ENCODE measurements around the gene UGGT2.

Gene UGGT2

GRCh38 chr13:96032717-96033116, 20.5 kb downstream of the UGGT2 start:
- Histone ChIP-seq H3K4me2 (ENCODE audit: insufficient read depth, low read length, poor library complexity, severe bottlenecking) (no peak overlapping the region), H2BK5ac (ENCODE audit: low read length) (no peak overlapping the region), H3K4me1 (ENCODE audit: control insufficient read depth in 2 of 2, insufficient read depth in 1 of 2, low read depth in 1 of 2, low read length in 2 of 2) (peaks cover 0 to 2% of the 10 kb centered on the region in 2 donors), H2BK15ac (ENCODE audit: low read length) (no peak overlapping the region), H3K79me1 (ENCODE audit: low read depth, low read length) (peaks cover 3% of the 10 kb centered on the region), H3K27me3 (ENCODE audit: control insufficient read depth in 3 of 3, insufficient read depth in 3 of 3, low read depth in 1 of 3, low read length in 3 of 3) (no peaks in the 10 kb centered on the region), H2BK12ac (ENCODE audit: low read length) (no peak overlapping the region), H3K9ac (ENCODE audit: low read depth, low read length, poor library complexity) (no peak overlapping the region), H3K4ac (ENCODE audit: low read length) (no peak overlapping the region), H2AK5ac (ENCODE audit: low read depth, low read length) (no peak overlapping the region), H4K8ac (ENCODE audit: low read depth, low read length) (no peak overlapping the region), H3K36me3 (replicated peaks in 1 of 2; ENCODE audit: control insufficient read depth in 2 of 2, insufficient read depth in 2 of 2, low read length in 2 of 2) (peaks cover 2 to 23% of the 10 kb centered on the region in 2 donors), H3K18ac (ENCODE audit: low read length) (no peak overlapping the region), H2BK120ac (ENCODE audit: low read depth, low read length) (no peak overlapping the region), H2AFZ (ENCODE audit: low read length) (no peak overlapping the region), H3K9me3 (replicated peaks in 1 of 2; ENCODE audit: control insufficient read depth in 2 of 2, insufficient read depth in 1 of 2, low read depth in 1 of 2, low read length in 2 of 2) (no peaks in the 10 kb centered on the region), H3K4me3 (ENCODE audit: low read length in 2 of 2) (no peak overlapping the region), H4K91ac (ENCODE audit: low read depth, low read length, poor library complexity) (no peak overlapping the region), H3K14ac (ENCODE audit: low read length) (no peak overlapping the region), H3K23ac (ENCODE audit: low read depth, low read length, poor library complexity) (no peak overlapping the region), H3K27ac (replicated peaks; ENCODE audit: low read length) (no peak overlapping the region)
- no CpG with 5 or more reads among the region's 2 CpGs for WGBS, 2 donors (ENCODE audit: extremely low coverage in 2 of 2, insufficient read length in 2 of 2, insufficient replicate concordance in 1 of 2)
- DNase-seq (ENCODE audit: low spot score) = no peak

- Histone ChIP-seq H3K9ac (ENCODE audit: low read depth, low read length, poor library complexity) (no peak overlapping the region), H4K8ac (ENCODE audit: low read depth, low read length) (no peak overlapping the region), H3K27me3 (ENCODE audit: control insufficient read depth in 3 of 3, insufficient read depth in 3 of 3, low read depth in 1 of 3, low read length in 3 of 3) (no peaks in the 10 kb centered on the region), H2BK15ac (ENCODE audit: low read length) (no peak overlapping the region), H2BK120ac (ENCODE audit: low read depth, low read length) (no peak overlapping the region), H2BK12ac (ENCODE audit: low read length) (no peak overlapping the region), H4K91ac (ENCODE audit: low read depth, low read length, poor library complexity) (no peak overlapping the region), H3K18ac (ENCODE audit: low read length) (no peak overlapping the region), H3K4me1 (ENCODE audit: control insufficient read depth in 2 of 2, insufficient read depth in 1 of 2, low read depth in 1 of 2, low read length in 2 of 2) (no peaks in the 10 kb centered on the region), H3K14ac (ENCODE audit: low read length) (no peak overlapping the region), H3K79me1 (ENCODE audit: low read depth, low read length) (no peaks in the 10 kb centered on the region), H2BK5ac (ENCODE audit: low read length) (no peak overlapping the region), H2AK5ac (ENCODE audit: low read depth, low read length) (no peak overlapping the region), H2AFZ (ENCODE audit: low read length) (no peak overlapping the region), H3K4ac (ENCODE audit: low read length) (no peak overlapping the region), H3K4me3 (ENCODE audit: low read length in 2 of 2) (no peak overlapping the region), H3K36me3 (replicated peaks in 1 of 2; ENCODE audit: control insufficient read depth in 2 of 2, insufficient read depth in 2 of 2, low read length in 2 of 2) (peaks cover 2 to 36% of the 10 kb centered on the region in 2 donors), H3K4me2 (ENCODE audit: insufficient read depth, low read length, poor library complexity, severe bottlenecking) (no peak overlapping the region), H3K23ac (ENCODE audit: low read depth, low read length, poor library complexity) (no peak overlapping the region), H3K9me3 (replicated peaks in 1 of 2; ENCODE audit: control insufficient read depth in 2 of 2, insufficient read depth in 1 of 2, low read depth in 1 of 2, low read length in 2 of 2) (no peaks in the 10 kb centered on the region), H3K27ac (replicated peaks; ENCODE audit: low read length) (no peak overlapping the region)
- WGBS, 2 donors (ENCODE audit: extremely low coverage in 2 of 2, insufficient read length in 2 of 2, insufficient replicate concordance in 1 of 2) = no CpG with 5 or more reads among the region's 7 CpGs
- no peak for DNase-seq (ENCODE audit: low spot score)
These were observed 24.2 kb downstream of the UGGT2 start for GRCh38 chr13:96029002-96029401.

GRCh38 chr13:96027496-96027895, 25.7 kb downstream of the UGGT2 start:
- Histone ChIP-seq H3K23ac (ENCODE audit: low read depth, low read length, poor library complexity) (no peak overlapping the region), H4K91ac (ENCODE audit: low read depth, low read length, poor library complexity) (no peak overlapping the region), H3K14ac (ENCODE audit: low read length) (no peak overlapping the region), H3K18ac (ENCODE audit: low read length) (no peak overlapping the region), H3K4me3 (ENCODE audit: low read length in 2 of 2) (no peak overlapping the region), H2BK120ac (ENCODE audit: low read depth, low read length) (no peak overlapping the region), H2AFZ (ENCODE audit: low read length) (no peak overlapping the region), H2AK5ac (ENCODE audit: low read depth, low read length) (no peak overlapping the region), H2BK12ac (ENCODE audit: low read length) (no peak overlapping the region), H3K9ac (ENCODE audit: low read depth, low read length, poor library complexity) (no peak overlapping the region), H3K36me3 (replicated peaks in 1 of 2; ENCODE audit: control insufficient read depth in 2 of 2, insufficient read depth in 2 of 2, low read length in 2 of 2) (peaks cover 2 to 49% of the 10 kb centered on the region in 2 donors), H3K9me3 (replicated peaks in 1 of 2; ENCODE audit: control insufficient read depth in 2 of 2, insufficient read depth in 1 of 2, low read depth in 1 of 2, low read length in 2 of 2) (no peaks in the 10 kb centered on the region), H3K27ac (replicated peaks; ENCODE audit: low read length) (no peak overlapping the region), H3K27me3 (ENCODE audit: control insufficient read depth in 3 of 3, insufficient read depth in 3 of 3, low read depth in 1 of 3, low read length in 3 of 3) (no peaks in the 10 kb centered on the region), H2BK5ac (ENCODE audit: low read length) (no peak overlapping the region), H3K4me1 (ENCODE audit: control insufficient read depth in 2 of 2, insufficient read depth in 1 of 2, low read depth in 1 of 2, low read length in 2 of 2) (no peaks in the 10 kb centered on the region), H3K79me1 (ENCODE audit: low read depth, low read length) (no peaks in the 10 kb centered on the region), H2BK15ac (ENCODE audit: low read length) (no peak overlapping the region), H3K4ac (ENCODE audit: low read length) (no peak overlapping the region), H3K4me2 (ENCODE audit: insufficient read depth, low read length, poor library complexity, severe bottlenecking) (no peak overlapping the region), H4K8ac (ENCODE audit: low read depth, low read length) (no peak overlapping the region)
- DNase-seq (ENCODE audit: low spot score) = no peak
- no CpG with 5 or more reads among the region's 2 CpGs for WGBS, 2 donors (ENCODE audit: extremely low coverage in 2 of 2, insufficient read length in 2 of 2, insufficient replicate concordance in 1 of 2)

- Histone ChIP-seq H2AFZ (ENCODE audit: low read length) (no peak overlapping the region), H3K14ac (ENCODE audit: low read length) (no peak overlapping the region), H3K27ac (replicated peaks; ENCODE audit: low read length) (no peak overlapping the region), H2BK15ac (ENCODE audit: low read length) (no peak overlapping the region), H3K4me2 (ENCODE audit: insufficient read depth, low read length, poor library complexity, severe bottlenecking) (no peak overlapping the region), H2BK5ac (ENCODE audit: low read length) (no peak overlapping the region), H2BK12ac (ENCODE audit: low read length) (no peak overlapping the region), H3K79me1 (ENCODE audit: low read depth, low read length) (no peaks in the 10 kb centered on the region), H3K9me3 (replicated peaks in 1 of 2; ENCODE audit: control insufficient read depth in 2 of 2, insufficient read depth in 1 of 2, low read depth in 1 of 2, low read length in 2 of 2) (no peaks in the 10 kb centered on the region), H3K4me1 (ENCODE audit: control insufficient read depth in 2 of 2, insufficient read depth in 1 of 2, low read depth in 1 of 2, low read length in 2 of 2) (peaks cover 2 to 3% of the 10 kb centered on the region in 2 donors), H3K36me3 (replicated peaks in 1 of 2; ENCODE audit: control insufficient read depth in 2 of 2, insufficient read depth in 2 of 2, low read length in 2 of 2) (peaks cover 2 to 58% of the 10 kb centered on the region in 2 donors), H3K27me3 (ENCODE audit: control insufficient read depth in 3 of 3, insufficient read depth in 3 of 3, low read depth in 1 of 3, low read length in 3 of 3) (no peaks in the 10 kb centered on the region), H3K18ac (ENCODE audit: low read length) (no peak overlapping the region), H3K23ac (ENCODE audit: low read depth, low read length, poor library complexity) (no peak overlapping the region), H3K4me3 (ENCODE audit: low read length in 2 of 2) (no peak overlapping the region), H3K9ac (ENCODE audit: low read depth, low read length, poor library complexity) (no peak overlapping the region), H4K8ac (ENCODE audit: low read depth, low read length) (no peak overlapping the region), H2AK5ac (ENCODE audit: low read depth, low read length) (no peak overlapping the region), H4K91ac (ENCODE audit: low read depth, low read length, poor library complexity) (no peak overlapping the region), H3K4ac (ENCODE audit: low read length) (no peak overlapping the region), H2BK120ac (ENCODE audit: low read depth, low read length) (no peak overlapping the region)
- no peak for DNase-seq (ENCODE audit: low spot score)
These were observed 27.9 kb downstream of the UGGT2 start for GRCh38 chr13:96025283-96025682.

All from neuronal stem cell (in vitro differentiated cells).